GM23248 (cell line): Measurements from ENCODE around the gene RERE. TPM values are rescaled to one million over a fixed set of nuclear protein-coding genes. Genes with fewer than 3 reads are reported as not detected.

ENCODE experiments used
- DNase-seq: peaks from one replicate; pipeline ENCODE4 v3.0.0-alpha.2; 2015
- H2AFZ ChIP-seq: fragments of 200-600 bp; sonication (generic); 2 replicates; pipeline ENCODE4 v1.6.1; 2016; ENCODE audit warnings: antibody characterized with exemption
- H3F3A ChIP-seq: fragments of 200-600 bp; sonication (generic); 2 replicates; pipeline ENCODE4 v1.6.1; 2016; ENCODE audit warnings: mild to moderate bottlenecking, antibody characterized with exemption, mixed run types; ENCODE audit not compliant: insufficient read depth
- H3K27ac ChIP-seq: fragments of 200-600 bp; sonication (generic); 2 replicates; pipeline ENCODE4 v1.5.1; 2016; ENCODE audit warnings: mild to moderate bottlenecking
- H3K27me3 ChIP-seq: fragments of 200-600 bp; sonication (generic); replicated peaks from 2 replicates; pipeline ENCODE4 v1.6.1; 2016; ENCODE audit warnings: mild to moderate bottlenecking; ENCODE audit not compliant: insufficient read depth
- H3K36me3 ChIP-seq: fragments of 200-600 bp; sonication (generic); 2 replicates; pipeline ENCODE4 v1.6.1; 2016; ENCODE audit warnings: low read depth, mild to moderate bottlenecking
- H3K4me1 ChIP-seq: fragments of 200-600 bp; sonication (generic); 2 replicates; pipeline ENCODE4 v1.6.1; 2016; ENCODE audit warnings: mild to moderate bottlenecking; ENCODE audit not compliant: insufficient read depth
- H3K4me2 ChIP-seq: fragments of 200-600 bp; sonication (generic); one replicate; pipeline ENCODE4 v1.6.1; 2016; ENCODE audit warnings: mild to moderate bottlenecking; ENCODE audit not compliant: unreplicated experiment
- H3K4me3 ChIP-seq: fragments of 200-600 bp; sonication (generic); 2 replicates; pipeline ENCODE4 v1.5.1; 2016; ENCODE audit warnings: mild to moderate bottlenecking
- H3K79me2 ChIP-seq: fragments of 200-600 bp; sonication (generic); 2 replicates; pipeline ENCODE4 v1.6.1; 2016; ENCODE audit warnings: mild to moderate bottlenecking; ENCODE audit not compliant: insufficient read depth
- H3K9ac ChIP-seq: fragments of 200-600 bp; sonication (generic); 2 replicates; pipeline ENCODE4 v1.6.1; 2016; ENCODE audit warnings: mild to moderate bottlenecking
- H3K9me2 ChIP-seq: fragments of 200-600 bp; sonication (generic); 2 replicates; pipeline ENCODE4 v1.6.1; 2016; ENCODE audit warnings: mixed run types, mild to moderate bottlenecking, moderate library complexity; ENCODE audit not compliant: insufficient read depth
- H3K9me3 ChIP-seq: fragments of 200-600 bp; sonication (generic); one replicate; pipeline ENCODE4 v1.6.1; 2017; ENCODE audit warnings: low read depth
- H4K20me1 ChIP-seq: fragments of 200-600 bp; sonication (generic); 2 replicates; pipeline ENCODE4 v1.6.0; 2016; ENCODE audit not compliant: insufficient read depth
- EZH2 ChIP-seq: fragments of 200-600 bp; sonication (generic); IDR thresholded peaks from 2 replicates; pipeline ENCODE4 v1.6.1; 2018; ENCODE audit warnings: antibody characterized with exemption, mild to moderate bottlenecking; ENCODE audit not compliant: insufficient read depth, poor library complexity, severe bottlenecking
- EZH2phosphoT487 ChIP-seq: fragments of 200-600 bp; sonication (generic); IDR thresholded peaks from 2 replicates; pipeline ENCODE4 v1.6.1; 2018; ENCODE audit warnings: antibody characterized with exemption, moderate library complexity, mild to moderate bottlenecking, low read depth; ENCODE audit not compliant: insufficient read depth
- WGBS, 2 experiments: methylation state at CpG; one replicate each; pipeline ENCODE4 v1.1.6; 2015 to 2017; ENCODE audit warnings: low lambda C conversion rate in 2 of 2, low coverage in 1 of 2; ENCODE audit errors: missing lambda C conversion rate in 2 of 2; 5-methylcytosine and 5-hydroxymethylcytosine counted together
- in situ Hi-C: fragments of 300-500 bp; cut with MboI; formaldehyde crosslinking; loops from 2 replicates; pipeline ENCODE4 v1.15.0; 2020
- polyA plus RNA-seq: library from polyadenylated mRNA; unstranded; fragments of >200 nt; fragmentation: Nextera tagmentation; extraction: Ambion mirVana; gene quantifications from 2 replicates; pipeline ENCODE4 v1.2.1, GENCODE V29; 2016
- total RNA-seq: library from RNA; depleted of rRNA; stranded (reverse); fragments of >200 nt; shearing (Covaris generic); gene quantifications from 2 replicates; pipeline ENCODE4 v1.2.3, GENCODE V29; 2014

Gene RERE
- total and polyA plus RNA-seq, 2 experiments from 2014 or later: 26.0 to 26.2 TPM

DNA sequence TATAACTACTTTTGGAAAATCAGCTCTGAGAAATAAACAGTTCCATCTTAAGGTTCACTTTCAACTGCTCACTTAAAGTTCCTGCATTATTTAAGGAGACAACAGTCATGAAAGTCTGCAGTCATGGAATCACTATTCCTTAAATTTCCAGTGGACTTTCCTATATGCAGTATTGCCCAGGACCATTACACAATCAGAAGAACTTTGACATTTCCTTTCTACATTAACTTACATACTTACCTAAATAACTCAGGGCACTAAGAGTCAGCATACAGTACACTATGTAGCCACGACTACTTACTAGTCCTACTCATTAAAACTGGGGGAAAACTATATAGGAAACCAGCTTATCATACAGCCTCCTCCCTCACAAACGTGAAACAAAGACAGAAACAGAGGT lies 279.4 kb downstream of the RERE start:
- Histone ChIP-seq H3K36me3 (no peaks in the 10 kb centered on the region), H3K9ac (no peak overlapping the region), H3K9me3 (no peaks in the 10 kb centered on the region), H3K79me2 (0 out of 2 replicates have a peak, but pooled peaks cover 8% of the 10 kb centered on the region), H3F3A (peaks cover 17% of the 10 kb centered on the region), H3K9me2 (no peaks in the 10 kb centered on the region), H2AFZ (no peak overlapping the region), H3K4me1 (peaks cover 14% of the 10 kb centered on the region), H4K20me1 (no peaks in the 10 kb centered on the region), H3K4me2 (no peak overlapping the region), H3K27me3 (no peaks in the 10 kb centered on the region), H3K4me3 (no peak overlapping the region), H3K27ac (no peak overlapping the region)
- in situ Hi-C loops: no loop called here
- 67 to 72% methylated on average over 2 of the region's 2 CpGs for WGBS, 2 experiments
- TF ChIP-seq EZH2 (no peak), EZH2phosphoT487 (no peak)
- no peak for DNase-seq

DNA sequence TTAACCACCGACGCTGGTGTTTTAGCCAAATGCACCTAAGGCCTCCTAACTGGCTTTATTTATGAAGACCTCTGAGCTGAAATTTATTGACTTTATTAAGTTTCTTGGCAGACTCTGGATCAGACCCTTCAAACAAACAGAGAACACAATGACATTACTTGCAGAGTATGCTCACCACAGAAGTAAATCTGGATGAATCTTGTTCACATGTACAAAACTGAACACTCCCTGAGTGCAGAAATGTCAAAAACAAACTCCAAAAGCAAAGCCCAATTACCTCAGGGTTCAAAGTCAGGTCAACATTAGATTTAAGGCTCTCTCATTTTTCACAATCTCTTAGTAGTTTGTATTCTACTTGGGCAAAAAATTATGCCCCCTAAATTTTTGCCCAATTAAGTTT lies 280.9 kb downstream of the RERE start:
- Histone ChIP-seq H3F3A (peaks cover 15% of the 10 kb centered on the region), H3K79me2 (no peaks in the 10 kb centered on the region), H3K4me3 (no peak overlapping the region), H3K9me2 (no peaks in the 10 kb centered on the region), H3K27me3 (no peaks in the 10 kb centered on the region), H3K9me3 (no peaks in the 10 kb centered on the region), H3K9ac (no peak overlapping the region), H3K27ac (no peak overlapping the region), H2AFZ (no peak overlapping the region), H4K20me1 (no peaks in the 10 kb centered on the region), H3K4me1 (peaks cover 14% of the 10 kb centered on the region), H3K4me2 (no peak overlapping the region), H3K36me3 (no peaks in the 10 kb centered on the region)
- DNase-seq: no peak
- in situ Hi-C loops: no loop called here
- WGBS, 2 experiments: 94 to 96% methylated on average over 2 of the region's 2 CpGs
- TF ChIP-seq EZH2 (no peak), EZH2phosphoT487 (no peak)

- no peak overlapping the region for H3K4me3 ChIP-seq
- WGBS, 2 experiments: 53 to 60% methylated on average over 1 of the region's 1 CpG
- H4K20me1 ChIP-seq: no peaks in the 10 kb centered on the region
- no peaks in the 10 kb centered on the region for H3K9me2 ChIP-seq
- no peaks in the 10 kb centered on the region for H3K79me2 ChIP-seq
- no peak for DNase-seq
- no peak overlapping the region for H3K4me2 ChIP-seq
- H3F3A ChIP-seq: no peaks in the 10 kb centered on the region
- no peaks in the 10 kb centered on the region for H3K9me3 ChIP-seq
- no peak overlapping the region for H2AFZ ChIP-seq
- TF ChIP-seq EZH2: no peak
- TF ChIP-seq EZH2phosphoT487: no peak
- H3K4me1 ChIP-seq: no peaks in the 10 kb centered on the region
- H3K9ac ChIP-seq: no peak overlapping the region
- in situ Hi-C loops: no loop called here
- H3K27ac ChIP-seq: no peak overlapping the region
- H3K27me3 ChIP-seq: no peaks in the 10 kb centered on the region
- no peaks in the 10 kb centered on the region for H3K36me3 ChIP-seq
Measured at GRCh38 chr1:8533907-8534306, 283.5 kb downstream of the RERE start.

DNA sequence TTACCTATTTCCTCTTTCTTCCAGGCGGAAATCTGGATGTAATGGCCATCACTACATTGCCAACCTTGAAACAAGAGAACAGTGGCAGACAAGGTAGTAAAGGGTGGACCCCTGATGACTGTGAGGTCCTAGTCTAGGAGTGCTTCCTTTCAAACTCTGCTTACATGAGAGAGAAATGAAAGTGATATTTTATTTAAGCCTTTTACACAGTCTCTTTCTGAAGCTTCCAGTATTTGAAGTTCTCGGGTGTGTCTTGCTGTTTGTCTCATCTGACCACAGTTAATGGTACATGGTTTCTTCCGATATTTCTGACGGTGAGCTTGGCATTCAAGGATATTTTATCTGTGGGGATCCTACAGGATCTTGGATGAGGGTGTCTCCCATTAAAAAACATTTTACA lies 284.3 kb downstream of the RERE start:
- no peaks in the 10 kb centered on the region for H3K9me3 ChIP-seq
- H4K20me1 ChIP-seq: no peaks in the 10 kb centered on the region
- H3K36me3 ChIP-seq: no peaks in the 10 kb centered on the region
- no peak overlapping the region for H3K4me2 ChIP-seq
- H3K27ac ChIP-seq: no peak overlapping the region
- H3K79me2 ChIP-seq: no peaks in the 10 kb centered on the region
- in situ Hi-C loops: no loop called here
- no peaks in the 10 kb centered on the region for H3K27me3 ChIP-seq
- no peak for TF ChIP-seq EZH2phosphoT487
- no peak for TF ChIP-seq EZH2
- H3K9me2 ChIP-seq: no peaks in the 10 kb centered on the region
- 95 to 97% methylated on average over 4 of the region's 4 CpGs for WGBS, 2 experiments
- DNase-seq: no peak
- H3F3A ChIP-seq: no peaks in the 10 kb centered on the region
- no peaks in the 10 kb centered on the region for H3K4me1 ChIP-seq
- H2AFZ ChIP-seq: no peak overlapping the region
- H3K9ac ChIP-seq: no peak overlapping the region
- no peak overlapping the region for H3K4me3 ChIP-seq

DNA sequence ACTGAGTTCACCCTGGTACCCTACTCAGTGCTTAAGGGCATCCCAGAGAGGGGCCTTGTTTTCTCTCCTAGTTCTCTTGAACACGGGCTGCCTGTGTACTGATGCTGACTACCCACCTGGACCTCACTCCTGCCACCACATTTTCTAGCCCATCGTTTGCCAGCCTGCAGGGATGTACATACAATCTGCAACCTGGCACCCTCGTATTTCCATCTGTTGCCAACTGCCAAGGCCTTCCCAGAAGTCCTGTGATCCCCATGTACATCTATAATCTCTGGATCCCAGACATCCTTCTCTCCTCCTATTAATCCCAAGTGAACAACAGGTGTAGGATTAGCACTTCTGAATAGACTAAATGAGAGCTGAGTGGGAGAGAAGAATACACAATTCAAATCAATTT lies 287.5 kb downstream of the RERE start:
- in situ Hi-C loops: no loop called here
- H3K9ac ChIP-seq: no peak overlapping the region
- DNase-seq: no peak
- no peaks in the 10 kb centered on the region for H4K20me1 ChIP-seq
- H3K4me3 ChIP-seq: no peak overlapping the region
- no peak for TF ChIP-seq EZH2
- peaks cover 18% of the 10 kb centered on the region for H3K4me1 ChIP-seq
- no peak overlapping the region for H2AFZ ChIP-seq
- H3K36me3 ChIP-seq: no peaks in the 10 kb centered on the region
- no peaks in the 10 kb centered on the region for H3K27me3 ChIP-seq
- WGBS, 2 experiments: 74 to 77% methylated on average over 3 of the region's 3 CpGs
- no peaks in the 10 kb centered on the region for H3K9me3 ChIP-seq
- peaks cover 23% of the 10 kb centered on the region for H3F3A ChIP-seq
- H3K4me2 ChIP-seq: no peak overlapping the region
- no peaks in the 10 kb centered on the region for H3K9me2 ChIP-seq
- no peak overlapping the region for H3K27ac ChIP-seq
- H3K79me2 ChIP-seq: no peaks in the 10 kb centered on the region
